Stimulated activated CD8-positive, alpha-beta memory T cell treated with anti-CD3 and anti-CD28 coated beads, Interleukin-4, amount 100 ng/mL, for 1 hour (primary cell): ENCODE measurements around the gene HLA-DQA2.
"Not testable (repeated sequence)": the region's sequence is repeated elsewhere in the genome, so short reads cannot be mapped to it uniquely, and the experiment has no call there.

Source experiments
- DNase-seq, 2 donors: peaks; one replicate each; pipeline ENCODE4 v3.0.0-alpha.2; 2020; ENCODE audit warnings: low read depth in 2 of 2, low spot score in 1 of 2

HLA-DQA2 gene

DNA sequence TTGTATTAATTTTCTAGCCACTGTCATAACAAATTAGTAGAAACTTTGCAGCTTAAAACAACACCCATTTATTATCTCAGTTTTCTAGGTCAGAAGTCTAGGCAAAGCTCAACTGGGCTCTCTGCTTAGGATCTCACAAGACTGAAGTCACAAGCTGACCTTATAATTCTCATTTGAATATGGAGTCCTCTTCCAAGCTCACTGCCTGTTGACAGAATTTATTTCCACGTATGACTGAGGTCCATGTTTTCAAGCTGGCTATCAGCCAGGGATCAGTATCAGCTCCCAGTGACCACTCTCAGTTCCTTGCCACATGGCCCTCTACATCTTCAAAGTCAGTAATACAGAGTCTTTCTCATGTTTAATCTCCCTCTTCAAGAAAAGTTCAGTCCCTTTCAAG, 33.9 kb downstream of the HLA-DQA2 start:
- no peak for DNase-seq

DNA sequence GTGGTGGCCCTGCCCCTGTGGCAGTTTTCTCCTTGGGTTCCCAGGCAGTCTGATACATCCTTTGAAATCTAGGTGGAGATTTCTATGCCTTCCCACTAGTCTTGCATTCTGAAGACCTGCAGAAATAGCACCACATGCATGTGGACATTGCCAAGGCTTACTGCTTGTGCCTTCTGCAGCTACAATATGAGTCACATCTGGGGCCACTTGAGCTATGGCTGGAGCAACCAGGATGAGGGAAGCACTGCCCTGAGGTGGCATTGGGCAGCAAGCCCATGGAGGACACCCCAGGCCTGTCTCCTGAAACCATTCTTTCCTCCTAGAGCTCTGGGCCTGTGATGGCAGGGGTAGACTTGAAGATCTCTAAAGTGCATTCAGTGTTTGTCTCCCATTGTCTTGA, 37.8 kb downstream of the HLA-DQA2 start:
- DNase-seq, result no peak

DNA sequence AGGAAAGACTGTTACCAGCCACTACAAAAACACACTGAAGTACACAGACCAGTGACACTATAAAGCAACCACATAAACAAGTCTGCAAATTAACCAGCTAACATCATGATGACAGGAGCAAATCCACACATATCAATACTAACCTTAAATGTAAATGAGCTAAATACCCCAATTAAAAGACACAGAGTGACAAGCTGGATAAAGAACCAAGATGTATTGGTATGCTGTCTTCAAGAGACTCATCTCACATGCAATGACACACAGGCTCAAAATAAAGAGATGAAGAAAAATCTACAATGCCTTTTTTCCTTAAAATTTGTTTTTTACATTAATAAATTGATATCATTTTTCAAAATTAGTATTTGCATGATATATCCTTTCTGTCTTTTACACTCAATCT, 41.7 kb downstream of the HLA-DQA2 start:
- not testable (repeated sequence) for DNase-seq

DNA sequence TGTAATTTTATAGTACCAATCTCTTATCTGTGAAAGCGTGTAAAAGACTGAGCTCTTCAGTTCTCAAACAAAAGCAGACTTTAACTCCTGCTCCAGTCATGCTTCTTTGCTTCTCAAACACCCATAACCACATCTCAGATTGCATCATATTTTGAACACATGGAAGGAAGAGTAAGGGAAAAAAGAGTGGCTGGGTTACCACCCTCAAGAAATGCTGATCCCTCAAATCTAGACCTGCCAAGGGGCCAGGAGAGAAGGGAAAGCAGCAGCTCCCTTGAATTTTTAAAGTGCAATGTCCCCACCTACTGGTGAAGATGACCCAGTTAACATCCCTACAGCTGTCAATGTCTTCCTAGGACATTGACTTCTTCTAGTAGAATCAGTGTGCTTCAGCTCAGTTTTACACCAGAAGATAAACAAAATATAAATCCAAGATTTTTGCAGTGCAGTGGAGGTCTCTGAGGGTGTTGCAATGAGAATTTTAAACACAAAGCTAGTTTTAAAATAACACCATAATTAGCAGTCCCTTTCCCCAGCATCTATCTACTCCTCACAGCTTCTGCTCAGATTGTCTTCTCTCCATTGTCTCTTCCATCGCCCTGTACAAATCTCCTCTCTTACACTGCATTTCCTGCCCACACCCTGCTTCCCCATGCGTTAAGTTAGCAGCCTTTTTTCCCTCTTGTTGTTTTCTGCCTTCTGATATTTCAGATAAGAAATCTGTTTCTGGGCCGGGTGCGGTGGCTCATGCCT, 44.8 kb downstream of the HLA-DQA2 start:
- no peak for DNase-seq

DNA sequence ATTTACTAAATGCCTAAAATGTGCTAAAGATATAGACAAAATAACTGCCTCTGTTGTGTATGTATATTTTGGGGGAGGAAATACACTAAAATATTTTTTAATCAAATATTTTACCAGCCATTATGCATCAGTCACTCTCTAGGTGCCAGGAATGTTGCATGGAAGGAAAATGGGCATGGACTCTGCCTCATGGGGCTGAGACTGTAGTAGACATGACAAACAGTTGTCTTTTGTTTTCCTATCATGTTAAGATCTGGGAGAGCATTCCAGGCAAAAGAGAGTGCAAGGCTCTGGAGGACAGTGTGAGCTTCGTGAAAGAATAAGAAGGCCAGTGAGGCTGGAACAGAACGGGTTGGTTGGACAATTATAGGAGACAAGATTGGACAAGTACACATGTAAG, 49.1 kb downstream of the HLA-DQA2 start:
- DNase-seq, result no peak

DNA sequence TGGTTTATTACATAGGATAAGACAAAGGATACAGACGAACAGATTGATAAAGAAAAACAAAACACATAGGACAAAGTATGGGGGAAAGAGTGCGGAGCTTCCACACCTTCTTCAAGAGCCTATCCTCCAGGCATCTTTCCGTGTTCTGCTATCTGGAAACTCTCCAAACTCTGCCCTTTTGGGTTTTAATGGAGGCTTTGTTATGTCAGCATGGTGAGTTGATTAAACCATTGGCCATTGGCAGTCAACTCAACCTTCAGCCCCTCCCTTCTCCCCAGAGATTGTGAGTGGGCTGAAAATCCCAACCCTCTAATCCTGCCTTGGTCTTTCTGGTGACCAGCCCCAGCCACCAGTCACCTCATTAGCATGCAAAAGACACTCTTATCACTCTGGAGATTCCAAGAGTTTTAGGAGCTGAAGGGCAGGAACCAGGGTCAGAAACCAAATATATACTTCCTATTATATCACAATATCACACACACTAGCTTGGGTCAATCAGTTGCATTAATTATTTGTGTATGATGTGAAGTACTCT, 51.8 kb downstream of the HLA-DQA2 start:
- DNase-seq, result no peak

DNA sequence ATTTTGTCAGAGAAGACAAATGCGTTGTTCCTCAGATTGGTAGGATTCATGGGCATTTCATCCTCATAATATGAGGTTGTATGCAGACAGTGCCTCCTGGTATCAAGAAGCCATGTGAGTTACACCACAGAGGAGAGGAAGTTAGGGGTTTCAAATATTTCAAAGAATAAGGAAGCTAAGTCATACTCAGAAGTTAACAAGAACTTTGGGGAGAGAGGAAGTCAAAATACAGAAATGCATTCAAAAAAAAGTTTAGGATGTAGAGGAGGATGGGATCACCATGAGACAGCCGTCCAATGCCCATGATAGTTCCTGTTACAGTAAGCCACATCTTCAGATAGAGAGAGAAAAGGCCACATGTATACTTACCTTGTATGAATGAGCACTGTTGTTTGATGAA, 53.3 kb downstream of the HLA-DQA2 start:
- no peak for DNase-seq
